Measurements from ENCODE around the gene TREM2. TPM values are rescaled to one million over a fixed set of nuclear protein-coding genes. Genes with fewer than 3 reads are reported as not detected.
A peak's percentile ranks its signal among the peaks of the same experiment; 100 is the strongest.

Gene TREM2
- total and polyA plus RNA-seq, 2 experiments from 2014 or later = 2.2 to 2.5 TPM

DNA sequence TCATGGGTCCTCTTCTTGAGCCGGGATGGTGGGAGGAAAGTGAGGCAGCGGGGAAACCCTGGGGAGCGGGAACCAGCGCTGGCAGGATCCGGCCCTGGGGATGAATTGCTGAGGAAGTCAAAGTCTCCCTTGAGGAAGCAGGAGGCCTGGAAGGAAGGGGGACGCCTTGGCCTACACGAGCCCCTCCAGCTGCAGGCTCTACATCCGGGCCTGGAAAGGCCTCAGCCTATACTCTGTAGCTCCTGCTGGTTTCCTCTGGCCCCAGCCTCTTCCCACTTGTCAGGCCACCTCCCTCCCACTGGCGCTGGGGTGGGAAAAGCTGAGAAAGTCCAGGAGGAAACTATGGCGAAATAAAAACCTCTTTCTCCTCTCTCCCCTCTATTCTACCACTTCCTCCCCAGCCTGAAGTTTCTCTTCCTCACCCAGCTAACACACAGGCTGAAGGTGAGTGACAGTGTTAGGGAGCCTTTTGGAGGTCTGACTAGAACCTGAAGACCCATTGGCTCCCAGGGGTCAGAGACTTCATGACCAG is 23.2 kb upstream of the TREM2 start:
- 91% methylated on average over 10 of the region's 10 CpGs for WGBS (ENCODE audit: low lambda C conversion rate, missing lambda C conversion rate)
- Histone ChIP-seq H4K20me1 (ENCODE audit: insufficient read depth, poor library complexity, severe bottlenecking) (no peaks in the 10 kb centered on the region), H3K4me1 (ENCODE audit: insufficient read depth) (no peaks in the 10 kb centered on the region), H3K79me2 (no peaks in the 10 kb centered on the region), H3K4me3 (no peak overlapping the region), H3K27me3 (no peaks in the 10 kb centered on the region), H3K9me2 (replicated peaks; ENCODE audit: insufficient read depth) (no peaks in the 10 kb centered on the region), H3K36me3 (replicated peaks; ENCODE audit: insufficient read depth, low read depth) (no peaks in the 10 kb centered on the region), H2AFZ (no peak overlapping the region), H3K4me2 (no peak overlapping the region), H3K9me3 (ENCODE audit: low read depth) (no peaks in the 10 kb centered on the region), H3K27ac (no peak overlapping the region)
- DNase-seq (ENCODE audit: low spot score) = no peak
- TF ChIP-seq, protein P1, sequence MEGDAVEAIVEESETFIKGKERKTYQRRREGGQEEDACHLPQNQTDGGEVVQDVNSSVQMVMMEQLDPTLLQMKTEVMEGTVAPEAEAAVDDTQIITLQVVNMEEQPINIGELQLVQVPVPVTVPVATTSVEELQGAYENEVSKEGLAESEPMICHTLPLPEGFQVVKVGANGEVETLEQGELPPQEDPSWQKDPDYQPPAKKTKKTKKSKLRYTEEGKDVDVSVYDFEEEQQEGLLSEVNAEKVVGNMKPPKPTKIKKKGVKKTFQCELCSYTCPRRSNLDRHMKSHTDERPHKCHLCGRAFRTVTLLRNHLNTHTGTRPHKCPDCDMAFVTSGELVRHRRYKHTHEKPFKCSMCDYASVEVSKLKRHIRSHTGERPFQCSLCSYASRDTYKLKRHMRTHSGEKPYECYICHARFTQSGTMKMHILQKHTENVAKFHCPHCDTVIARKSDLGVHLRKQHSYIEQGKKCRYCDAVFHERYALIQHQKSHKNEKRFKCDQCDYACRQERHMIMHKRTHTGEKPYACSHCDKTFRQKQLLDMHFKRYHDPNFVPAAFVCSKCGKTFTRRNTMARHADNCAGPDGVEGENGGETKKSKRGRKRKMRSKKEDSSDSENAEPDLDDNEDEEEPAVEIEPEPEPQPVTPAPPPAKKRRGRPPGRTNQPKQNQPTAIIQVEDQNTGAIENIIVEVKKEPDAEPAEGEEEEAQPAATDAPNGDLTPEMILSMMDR (IDR thresholded peaks at IDR 0.05; ENCODE audit: poor library complexity) = no peak
- no peak for TF ChIP-seq EZH2phosphoT487 (IDR thresholded peaks at IDR 0.05; ENCODE audit: low read depth, severe bottlenecking, unreplicated experiment)
- TF ChIP-seq EZH2 (IDR thresholded peaks at IDR 0.05; ENCODE audit: borderline replicate concordance) = no peak

DNA sequence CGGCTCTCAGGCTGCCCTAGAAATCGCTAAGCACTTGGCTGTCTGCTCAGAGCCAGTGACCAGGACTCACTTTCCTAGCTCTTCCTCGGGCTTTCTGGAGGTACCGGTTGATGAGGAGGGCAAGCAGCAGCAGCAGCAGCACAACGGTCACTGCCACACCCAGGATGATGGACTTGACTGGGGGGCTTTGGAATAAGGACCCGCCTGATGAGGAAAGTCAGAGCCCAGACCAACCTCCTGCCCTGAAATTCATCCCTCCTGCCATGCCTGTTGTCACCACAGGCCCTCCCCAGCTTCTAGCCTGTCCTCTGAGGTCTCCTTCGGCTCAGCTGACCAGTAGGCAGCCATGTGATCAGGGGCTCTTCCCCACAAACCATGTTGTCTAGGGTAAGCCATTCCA is 21.8 kb upstream of the TREM2 start:
- TF ChIP-seq EZH2 (IDR thresholded peaks at IDR 0.05; ENCODE audit: borderline replicate concordance) = no peak
- TF ChIP-seq, protein P1 (IDR thresholded peaks at IDR 0.05; ENCODE audit: poor library complexity) = no peak
- no peak for TF ChIP-seq EZH2phosphoT487 (IDR thresholded peaks at IDR 0.05; ENCODE audit: low read depth, severe bottlenecking, unreplicated experiment)
- H4K20me1 ChIP-seq (ENCODE audit: insufficient read depth, poor library complexity, severe bottlenecking) = no peaks in the 10 kb centered on the region

DNA sequence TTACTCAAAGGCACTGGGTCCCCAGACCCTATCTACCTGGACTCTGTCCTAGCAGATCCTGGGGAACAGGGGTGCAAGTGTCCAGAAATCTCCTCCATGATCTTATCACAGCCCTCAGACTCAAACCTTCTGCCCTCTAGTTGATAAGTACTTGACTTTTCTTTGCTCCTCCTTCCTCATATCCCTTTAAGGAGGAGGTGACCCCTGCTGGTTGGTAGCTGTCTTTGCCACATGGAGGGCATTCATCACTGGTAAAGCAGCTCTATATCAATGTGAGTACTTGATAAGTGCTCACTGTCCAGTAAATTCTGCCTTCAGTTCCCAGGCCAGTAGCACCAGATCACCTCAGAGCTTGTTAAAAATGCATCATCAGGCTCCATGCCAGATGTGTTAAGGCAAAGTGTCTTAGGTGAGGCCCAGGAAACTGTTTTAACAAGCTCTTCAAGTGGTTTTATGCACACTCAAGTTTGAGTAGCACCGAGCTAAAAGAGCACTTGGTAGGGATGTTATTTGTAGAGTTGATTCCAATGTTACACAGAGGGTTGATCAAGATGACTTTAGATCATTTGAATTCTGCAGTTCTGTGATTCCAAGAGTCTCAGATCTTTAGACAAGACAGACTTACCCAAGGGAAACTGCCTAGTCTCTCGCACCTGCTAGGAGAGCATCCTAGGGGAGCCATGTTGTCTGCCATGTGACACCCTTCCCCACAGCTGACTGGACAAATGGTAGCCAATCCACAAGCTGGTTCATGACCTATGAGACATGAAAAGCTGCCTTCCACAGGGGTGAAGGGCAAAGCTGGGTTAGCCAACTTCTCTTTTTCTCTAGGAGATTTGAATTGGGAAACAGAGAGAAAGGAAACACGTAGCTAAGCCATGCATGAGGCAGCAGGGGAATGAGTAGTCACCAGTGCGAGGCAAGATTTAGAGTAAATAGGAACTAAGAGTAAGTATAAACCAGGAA is 19.4 kb upstream of the TREM2 start:
- H3K4me1 ChIP-seq (ENCODE audit: insufficient read depth) = no peaks in the 10 kb centered on the region
- H3K9me2 ChIP-seq (replicated peaks; ENCODE audit: insufficient read depth) = no peaks in the 10 kb centered on the region
- no peak overlapping the region for H2AFZ ChIP-seq
- no peak for TF ChIP-seq EZH2phosphoT487 (IDR thresholded peaks at IDR 0.05; ENCODE audit: low read depth, severe bottlenecking, unreplicated experiment)
- TF ChIP-seq, protein P1 (IDR thresholded peaks at IDR 0.05; ENCODE audit: poor library complexity) = peak; percentile 63
- no peaks in the 10 kb centered on the region for H4K20me1 ChIP-seq (ENCODE audit: insufficient read depth, poor library complexity, severe bottlenecking)
- no peaks in the 10 kb centered on the region for H3K36me3 ChIP-seq (replicated peaks; ENCODE audit: insufficient read depth, low read depth)
- WGBS (ENCODE audit: low lambda C conversion rate, missing lambda C conversion rate) = 79% methylated on average over 4 of the region's 4 CpGs
- DNase-seq (ENCODE audit: low spot score) = peak; percentile 76
- H3K27me3 ChIP-seq = peaks cover 4% of the 10 kb centered on the region
- H3K9me3 ChIP-seq (ENCODE audit: low read depth) = no peaks in the 10 kb centered on the region
- H3K4me3 ChIP-seq = no peak overlapping the region
- no peak overlapping the region for H3K4me2 ChIP-seq
- H3K79me2 ChIP-seq = no peaks in the 10 kb centered on the region
- H3K27ac ChIP-seq = no peak overlapping the region

More for the DNA sequence above, 21.8 kb upstream of the TREM2 start:
- Histone ChIP-seq H3K9me2 (replicated peaks; ENCODE audit: insufficient read depth) (no peaks in the 10 kb centered on the region), H3K4me1 (ENCODE audit: insufficient read depth) (no peaks in the 10 kb centered on the region), H3K4me3 (no peak overlapping the region), H3K9me3 (ENCODE audit: low read depth) (no peaks in the 10 kb centered on the region), H3K36me3 (replicated peaks; ENCODE audit: insufficient read depth, low read depth) (no peaks in the 10 kb centered on the region), H3K27ac (no peak overlapping the region), H3K79me2 (no peaks in the 10 kb centered on the region), H3K4me2 (no peak overlapping the region), H3K27me3 (no peaks in the 10 kb centered on the region), H2AFZ (no peak overlapping the region)
- DNase-seq (ENCODE audit: low spot score) = no peak
- WGBS (ENCODE audit: low lambda C conversion rate, missing lambda C conversion rate) = 88% methylated on average over 7 of the region's 7 CpGs

Data from hepatocyte (in vitro differentiated cells).